Renal pelvis (tissue), 4 donors: ENCODE data around the gene ADAP1. TPM values are rescaled to one million over a fixed set of nuclear protein-coding genes. Genes with fewer than 3 reads are reported as not detected.

Experiments used
- DNase-seq: peaks from one replicate; pipeline ENCODE4 v3.0.0-alpha.2; 2013
- polyA plus RNA-seq, 3 donors: library from polyadenylated mRNA; unstranded; fragments of 120-200 nt; gene quantifications; one replicate each; pipeline ENCODE4 v1.2.1, GENCODE V29; 2013; ENCODE audit not compliant: insufficient read length in 3 of 3

Gene ADAP1
- polyA plus RNA-seq, 3 donors, result 13.6 to 22.9 (median 17.3) TPM

DNA sequence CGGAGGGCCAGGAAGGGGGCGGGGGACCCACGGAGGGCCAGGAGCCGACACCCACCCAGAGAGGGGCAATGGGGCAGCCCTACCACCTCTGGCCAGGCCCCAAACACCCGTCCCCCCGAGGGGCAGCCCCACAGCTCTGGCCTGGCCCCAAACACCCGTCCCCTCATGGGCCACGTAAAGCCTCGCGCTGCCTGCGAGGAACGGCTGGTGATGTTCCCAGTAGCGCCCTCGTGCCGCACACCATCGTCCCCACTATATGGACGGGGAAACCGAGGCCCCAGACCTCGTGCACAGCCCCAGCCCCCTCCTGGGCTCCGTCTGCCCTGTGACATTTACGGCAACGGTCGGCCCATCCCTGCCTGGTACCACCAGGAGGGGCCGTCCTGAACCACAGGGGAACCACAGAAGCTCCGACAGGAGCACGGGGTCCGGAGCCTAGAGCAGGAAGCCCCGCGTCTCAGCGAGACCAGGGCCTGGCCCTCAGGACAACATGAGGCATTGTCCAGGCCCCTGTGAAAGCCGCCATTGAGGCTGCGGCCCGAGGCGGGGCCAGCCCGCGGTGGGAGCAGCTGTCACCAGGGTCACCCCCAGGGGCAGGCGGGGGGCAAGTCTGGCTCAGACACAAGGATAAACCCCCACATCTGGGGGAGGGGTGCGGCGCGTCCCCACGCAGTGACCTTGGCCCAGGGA, 42.5 kb downstream of the ADAP1 start:
- no peak for DNase-seq

DNA sequence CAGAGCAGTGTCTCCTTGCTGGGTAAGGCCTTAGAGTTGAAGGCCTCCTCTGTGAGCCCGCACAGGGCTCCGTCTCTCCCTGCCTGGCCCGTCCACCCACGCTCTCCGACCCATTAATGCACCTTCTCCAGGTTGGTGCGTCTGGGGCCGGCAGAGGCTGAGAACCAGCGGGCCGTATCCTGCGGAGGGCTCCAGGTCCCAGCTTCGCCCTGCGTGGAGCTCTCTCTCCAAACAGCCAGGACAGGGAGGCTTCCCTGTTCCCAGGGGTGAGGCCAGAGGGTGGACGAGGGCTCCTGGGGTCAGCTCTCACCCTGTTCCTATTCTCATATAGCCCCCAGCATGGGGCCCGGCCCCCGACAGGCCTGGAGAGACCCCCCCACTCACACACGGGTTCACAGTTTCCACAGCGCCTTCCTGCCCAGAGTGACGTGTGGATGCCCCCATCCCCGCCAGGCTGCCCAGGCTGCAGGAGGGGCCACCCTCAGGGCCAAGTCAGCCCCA, 43.5 kb downstream of the ADAP1 start:
- no peak for DNase-seq

DNA sequence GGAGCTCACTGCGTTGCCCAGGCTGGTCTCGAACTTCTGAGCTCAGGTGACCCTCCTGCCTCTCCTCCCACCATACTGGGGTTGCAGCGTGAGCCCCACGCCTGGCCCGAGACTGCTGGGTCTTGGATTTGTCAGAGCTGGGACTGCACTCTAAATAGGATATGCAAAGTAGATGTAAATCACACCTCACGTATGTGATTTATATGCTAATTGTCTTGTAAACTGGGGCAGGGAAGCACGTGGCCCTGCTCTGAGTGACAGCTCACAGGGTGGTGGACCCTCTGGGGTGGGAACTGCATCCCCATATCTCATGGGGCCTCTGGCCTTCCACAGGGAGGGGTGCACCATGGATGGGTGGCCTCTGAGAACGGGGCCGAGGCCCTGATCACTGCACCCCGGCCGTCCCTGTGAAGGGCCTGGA, 44.0 kb downstream of the ADAP1 start:
- no peak for DNase-seq

DNA sequence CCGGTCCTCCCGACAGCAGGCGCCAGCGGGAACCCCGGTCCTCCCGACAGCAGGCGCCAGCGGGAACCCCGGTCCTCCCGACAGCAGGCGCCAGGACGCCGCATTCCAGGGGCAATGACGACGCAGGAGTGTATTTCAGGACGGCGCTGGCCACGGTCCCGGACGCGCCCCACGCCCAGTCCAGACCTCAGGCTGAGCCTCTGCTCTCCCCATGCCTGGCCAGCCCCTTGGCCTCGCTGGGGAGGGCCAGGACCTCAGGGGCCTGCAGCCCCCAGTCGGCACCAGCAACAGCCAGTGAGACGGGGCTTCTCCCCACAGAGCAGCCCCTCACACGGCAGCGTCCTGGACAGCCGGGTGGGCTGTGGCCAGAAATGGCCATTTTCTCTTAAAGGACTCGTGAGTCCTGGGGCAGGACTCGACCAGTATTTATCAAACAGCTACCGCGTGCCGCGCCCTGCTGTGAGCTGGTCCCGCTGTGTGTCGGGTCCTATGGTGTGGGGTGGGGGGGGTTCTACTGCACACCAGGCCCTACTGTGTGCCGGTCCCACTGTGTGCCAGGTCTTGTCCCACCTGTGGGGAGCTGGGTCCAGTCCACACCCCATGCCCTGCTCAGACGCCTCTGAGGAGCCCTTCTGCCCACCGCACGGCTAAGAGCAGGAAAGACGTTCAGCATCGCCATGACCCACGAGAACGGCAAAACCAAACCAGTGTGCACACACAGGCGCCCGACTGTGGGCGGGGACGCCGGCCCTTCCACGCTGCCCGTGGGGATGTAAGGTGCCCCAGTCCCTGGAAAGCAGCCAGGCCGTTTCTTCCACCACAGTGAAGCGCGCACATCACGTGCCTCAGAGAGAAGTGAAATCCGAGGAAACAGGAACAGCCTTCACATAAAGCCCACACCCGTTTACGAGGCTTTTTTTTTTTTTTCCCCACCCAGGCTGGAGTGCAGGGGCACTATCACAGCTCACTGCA, 44.8 kb downstream of the ADAP1 start:
- DNase-seq, result no peak

DNA sequence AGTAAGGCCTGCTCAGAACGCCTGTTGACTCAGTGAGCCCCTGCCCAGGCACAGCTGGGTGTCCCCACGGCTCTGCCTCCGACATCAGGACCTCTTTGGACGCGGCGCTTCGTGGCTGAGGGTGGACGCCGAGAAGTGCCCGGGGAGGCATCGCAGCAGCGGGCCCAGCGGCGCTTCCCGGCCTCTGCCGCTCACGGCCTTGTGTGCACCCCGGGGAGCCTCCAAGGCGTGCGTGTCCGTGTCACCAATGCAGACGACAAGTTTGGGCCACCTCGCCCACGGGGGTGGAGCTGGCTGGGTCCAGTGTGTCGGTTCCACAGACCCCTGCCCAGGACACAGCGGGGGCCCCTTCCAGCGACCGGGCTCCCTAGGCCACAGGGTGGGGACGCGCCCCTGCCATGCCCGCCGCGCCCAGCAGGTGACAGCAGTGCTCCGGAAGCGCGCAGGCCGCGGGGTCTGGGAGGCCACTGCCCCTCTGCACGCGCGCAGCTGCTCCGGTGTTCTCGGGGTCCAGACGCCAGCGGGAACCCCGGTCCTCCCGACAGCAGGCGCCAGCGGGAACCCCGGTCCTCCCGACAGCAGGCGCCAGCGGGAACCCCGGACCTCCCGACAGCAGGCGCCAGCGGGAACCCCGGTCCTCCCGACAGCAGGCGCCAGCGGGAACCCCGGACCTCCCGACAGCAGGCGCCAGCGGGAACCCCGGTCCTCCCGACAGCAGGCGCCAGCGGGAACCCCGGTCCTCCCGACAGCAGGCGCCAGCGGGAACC, 45.7 kb downstream of the ADAP1 start:
- DNase-seq, result peak; percentile 45

DNA sequence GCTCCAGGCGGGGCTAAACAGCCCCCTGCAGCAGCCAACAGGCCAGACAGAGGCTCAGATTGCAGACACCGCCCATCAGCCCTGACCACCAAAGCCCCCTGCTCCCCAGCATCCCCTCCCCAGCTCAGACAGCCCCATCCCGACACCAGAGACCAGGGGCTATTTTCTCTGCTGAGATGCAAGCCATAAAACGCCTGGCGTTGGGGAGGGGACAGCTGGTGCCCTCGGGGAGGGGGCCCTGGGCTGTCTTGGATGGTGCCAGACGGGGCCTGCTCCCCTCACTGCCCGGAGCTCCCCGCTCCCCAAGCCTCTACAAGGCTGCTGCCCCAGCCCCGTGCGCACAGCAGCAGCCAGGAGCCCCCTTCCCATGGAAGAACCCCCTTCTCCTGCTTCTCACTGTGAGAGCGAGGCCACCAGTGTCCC, 46.3 kb downstream of the ADAP1 start:
- DNase-seq, result no peak

DNA sequence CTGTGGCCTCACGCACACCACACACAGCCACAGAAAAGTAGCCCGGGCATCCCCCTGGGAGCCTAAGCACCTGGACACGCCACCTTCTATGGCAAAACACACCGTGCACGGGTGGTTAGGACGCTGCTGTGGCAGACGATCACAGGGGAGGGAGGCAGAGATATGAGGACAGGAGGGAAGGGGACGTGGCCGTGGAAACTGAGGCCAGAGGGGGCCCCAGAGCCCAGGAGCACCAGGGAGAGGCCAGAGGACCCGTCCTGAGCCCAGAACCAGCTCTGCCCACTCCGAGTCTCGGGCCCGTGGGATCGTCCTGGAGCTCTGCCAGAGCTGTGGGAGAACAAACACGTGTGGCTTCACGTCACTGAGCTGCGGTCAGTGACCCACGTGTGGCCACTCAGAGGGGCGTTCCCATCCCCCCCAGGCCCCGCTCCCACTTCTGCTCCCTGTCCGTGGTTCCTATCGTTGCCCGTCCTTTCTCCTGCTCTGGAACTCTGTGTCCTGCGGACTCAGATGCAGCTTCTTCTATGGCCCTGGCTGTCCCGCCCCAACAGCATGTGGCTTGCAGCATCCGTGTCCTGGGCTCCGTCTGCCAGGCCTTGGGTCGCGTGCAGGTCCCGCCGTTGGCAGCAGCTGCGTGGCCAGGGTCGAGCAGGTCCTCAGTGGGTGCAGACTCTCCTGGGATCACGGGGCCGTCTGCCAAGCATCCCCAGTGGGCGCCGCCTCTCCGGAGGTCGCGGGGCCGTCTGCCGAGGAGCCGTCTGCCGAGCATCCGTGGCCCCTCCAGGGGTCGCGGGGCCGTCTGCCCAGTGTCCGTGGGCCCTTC, 47.1 kb downstream of the ADAP1 start:
- DNase-seq, result no peak

DNA sequence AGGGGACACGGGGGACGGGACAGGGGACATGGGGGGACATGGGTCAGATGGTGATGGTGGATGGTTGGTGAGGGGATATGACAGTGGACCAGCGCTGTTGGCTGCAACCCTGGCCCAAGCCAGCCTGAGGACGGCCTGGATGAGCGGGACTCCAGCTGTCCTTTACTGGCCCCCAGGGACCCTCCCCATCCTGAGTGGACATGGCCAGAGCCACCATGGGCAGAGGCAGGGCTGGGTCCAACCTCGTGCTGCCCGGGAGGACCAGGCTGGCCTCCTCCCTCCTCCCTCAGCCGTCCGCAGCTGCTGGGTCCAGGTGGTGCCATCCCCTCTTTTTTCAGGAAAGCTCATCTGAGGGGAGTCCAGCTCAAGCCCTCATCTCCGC, 47.7 kb downstream of the ADAP1 start:
- DNase-seq, result no peak

DNA sequence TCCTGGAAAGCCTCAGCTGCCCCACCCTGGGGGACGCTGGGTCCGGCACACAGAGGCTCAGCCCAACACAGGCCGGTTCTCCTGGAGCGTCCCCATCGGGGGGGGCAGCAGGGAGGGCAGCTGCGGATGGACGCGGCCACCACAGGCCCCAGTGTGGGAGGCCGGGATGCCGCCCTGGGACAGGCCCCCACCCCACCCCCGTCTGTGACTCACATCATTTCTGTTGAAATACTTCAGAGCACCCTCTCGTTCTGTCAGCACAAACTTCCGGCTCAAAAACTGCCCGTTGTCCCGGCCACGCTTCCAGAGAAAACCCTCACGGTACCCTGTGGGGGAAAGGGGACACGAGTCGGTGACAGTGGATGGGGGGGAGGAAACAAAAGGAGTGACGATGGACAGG, 49.6 kb downstream of the ADAP1 start:
- DNase-seq, result no peak

DNA sequence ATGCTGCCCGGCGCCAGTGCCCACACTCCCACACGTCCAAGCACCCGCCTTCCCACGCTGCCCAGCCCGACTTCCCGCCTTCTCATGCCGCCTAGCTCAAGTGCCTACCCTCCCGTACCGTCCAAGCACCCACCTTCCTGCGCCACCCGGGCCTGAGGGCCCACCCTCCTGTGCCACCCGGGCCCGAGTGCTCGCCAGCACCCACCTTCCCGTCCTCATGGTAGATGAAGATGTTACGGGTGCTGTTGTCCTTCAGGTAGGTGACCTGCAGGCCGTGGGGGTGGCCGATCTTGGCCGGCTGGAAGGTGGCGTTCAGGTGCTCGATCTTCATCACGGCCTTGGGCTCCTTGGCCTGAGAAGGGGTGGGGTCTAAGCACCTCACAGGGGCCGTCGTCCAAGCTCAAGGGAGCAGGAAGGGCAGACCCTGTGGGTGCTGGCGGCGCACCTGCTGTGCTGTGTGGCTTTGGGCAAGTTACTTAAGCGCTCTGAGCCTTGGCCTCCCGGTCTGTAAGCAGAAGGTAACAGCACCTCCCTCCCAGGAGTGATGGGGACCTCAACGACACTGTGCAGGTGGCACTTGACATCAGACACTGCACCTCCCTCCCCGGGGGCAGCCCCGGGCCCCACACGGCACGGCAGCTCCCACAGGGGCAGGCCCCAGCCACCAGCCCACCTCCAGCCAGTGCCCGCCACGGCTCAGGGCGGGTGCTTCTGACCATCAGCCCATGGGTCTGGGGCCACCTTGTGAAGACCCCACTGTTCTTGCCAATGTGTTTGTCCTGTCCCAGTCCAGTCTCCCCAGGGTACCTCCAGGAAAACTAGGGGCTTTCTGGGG, 50.3 kb downstream of the ADAP1 start:
- DNase-seq, result no peak

DNA sequence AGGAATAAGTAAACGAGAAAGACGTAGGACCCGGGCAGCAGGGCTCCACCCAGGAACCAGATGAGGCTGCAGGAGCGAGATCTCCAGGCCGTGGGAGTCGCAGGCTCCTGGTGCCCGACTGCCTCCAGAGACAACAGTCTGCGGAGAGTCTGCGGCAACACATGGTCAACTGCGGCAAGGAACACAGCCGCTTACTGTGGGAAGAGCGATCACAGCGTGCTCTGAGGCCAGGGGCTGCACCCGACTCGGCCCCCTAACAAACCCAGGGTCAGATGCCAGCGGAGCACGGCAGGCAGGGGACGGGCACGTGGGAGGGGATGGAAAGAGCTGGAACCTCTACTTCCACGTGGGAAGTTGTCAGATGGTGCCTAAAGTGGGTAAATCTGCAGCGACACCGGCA, 51.5 kb downstream of the ADAP1 start:
- no peak for DNase-seq

DNA sequence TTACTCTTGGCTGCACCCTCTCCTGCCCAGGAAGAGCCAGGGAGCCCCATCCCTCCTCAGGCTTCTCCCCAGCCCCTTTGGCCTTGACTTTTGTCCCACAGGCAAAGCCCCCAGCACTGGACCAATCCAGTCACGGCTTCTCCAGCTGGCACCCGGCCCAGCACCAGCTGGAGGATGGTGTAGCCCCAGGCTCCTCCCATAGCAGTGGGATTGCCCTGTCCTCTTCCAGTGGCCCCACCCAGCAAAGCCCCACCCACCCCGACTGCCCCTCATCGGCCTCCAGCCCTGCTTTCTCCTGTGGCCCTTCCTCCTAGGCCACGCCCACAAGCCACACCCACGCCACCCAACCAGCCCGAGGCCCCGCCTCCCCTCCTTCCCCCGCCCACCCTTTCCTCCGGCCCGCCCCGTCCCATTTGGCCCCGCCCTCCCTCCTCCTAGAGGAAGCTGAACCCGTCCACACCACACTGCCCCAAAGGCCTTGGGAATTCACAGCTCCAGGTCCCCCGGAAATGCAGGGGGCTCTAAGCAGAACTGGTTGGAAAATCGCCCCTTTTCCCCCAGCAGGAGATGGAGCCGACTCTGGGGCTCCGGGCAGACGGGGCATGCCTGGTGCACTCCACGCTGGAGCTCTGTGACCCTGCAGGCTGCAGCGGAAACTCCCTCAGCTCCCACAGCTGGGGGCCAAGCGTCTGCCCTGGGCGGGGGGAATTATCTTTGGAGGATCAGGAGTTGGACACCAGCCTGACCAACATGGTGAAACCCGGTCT, 52.9 kb downstream of the ADAP1 start:
- peak; percentile 52 for DNase-seq

DNA sequence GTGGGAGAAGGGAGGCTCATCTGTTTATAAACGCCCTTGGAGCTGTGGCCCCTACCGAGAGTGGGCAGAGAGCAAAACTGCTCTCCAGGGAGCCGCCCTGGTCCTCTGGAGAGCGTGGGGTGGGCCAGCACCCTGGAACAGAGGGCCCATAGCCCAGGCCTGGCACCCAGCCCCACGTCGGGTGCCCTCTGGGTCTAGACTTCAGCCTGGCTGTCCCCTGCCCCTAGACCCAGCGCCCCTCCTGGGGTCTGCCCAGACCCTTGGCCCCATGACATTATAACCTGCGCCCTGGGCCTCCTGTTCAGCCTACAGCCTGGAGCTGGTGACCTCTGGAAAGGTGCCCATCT, 53.5 kb downstream of the ADAP1 start:
- DNase-seq, result no peak

DNA sequence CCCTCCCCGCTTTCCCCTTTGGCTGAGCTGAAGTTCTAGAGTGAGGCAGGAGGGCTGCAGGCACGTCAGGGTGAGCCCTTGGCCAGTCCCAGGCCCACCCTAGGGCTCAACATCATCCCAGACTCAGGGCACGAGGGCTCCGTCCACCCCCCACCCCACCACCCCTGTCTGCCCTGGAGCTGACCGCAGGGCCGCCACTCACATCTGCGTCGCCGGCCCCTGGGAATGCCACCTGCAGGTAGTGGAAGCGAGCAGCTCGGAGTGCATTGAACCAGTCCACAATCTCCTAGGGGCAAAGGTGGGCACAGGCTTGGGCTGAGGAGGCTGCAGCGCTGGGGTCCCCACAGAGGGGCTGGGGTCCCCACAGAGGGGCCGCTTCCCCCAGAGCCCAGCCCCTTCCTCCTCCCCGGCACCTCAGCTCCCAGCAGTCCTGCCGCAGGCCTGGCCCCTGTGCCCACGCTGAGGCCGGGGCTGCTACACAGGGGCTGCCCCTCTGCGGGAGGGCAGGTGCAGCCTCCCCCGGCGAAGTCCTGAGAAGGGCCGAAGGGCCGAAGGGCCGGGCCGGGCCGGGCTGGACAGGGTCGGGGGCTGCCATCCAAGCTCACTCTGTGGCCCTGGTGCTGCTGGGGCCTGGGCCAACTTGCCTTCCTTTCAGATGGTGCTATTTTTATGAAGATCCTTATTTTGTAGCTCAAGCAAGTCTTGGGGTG, 54.0 kb downstream of the ADAP1 start:
- no peak for DNase-seq

DNA sequence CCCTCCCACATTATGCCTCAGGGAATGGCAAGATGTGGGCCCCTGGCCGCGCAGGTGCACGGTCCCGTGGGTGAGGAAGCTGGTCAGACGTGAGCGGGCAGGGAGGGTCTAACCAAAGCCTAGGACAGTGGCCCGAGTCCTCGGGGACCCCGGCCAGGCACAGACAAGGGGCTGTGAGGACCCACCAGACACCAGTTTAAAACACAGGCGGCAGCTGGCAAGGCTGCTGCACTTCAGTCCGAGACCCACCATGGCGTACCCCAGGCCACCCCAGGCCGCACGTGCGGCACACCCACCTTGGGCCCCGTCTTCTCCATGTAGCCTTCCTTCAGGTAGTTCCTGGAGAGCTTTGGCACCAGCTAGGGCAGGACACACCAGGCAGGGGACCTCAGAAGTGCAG, 54.7 kb downstream of the ADAP1 start:
- DNase-seq, result no peak

DNA sequence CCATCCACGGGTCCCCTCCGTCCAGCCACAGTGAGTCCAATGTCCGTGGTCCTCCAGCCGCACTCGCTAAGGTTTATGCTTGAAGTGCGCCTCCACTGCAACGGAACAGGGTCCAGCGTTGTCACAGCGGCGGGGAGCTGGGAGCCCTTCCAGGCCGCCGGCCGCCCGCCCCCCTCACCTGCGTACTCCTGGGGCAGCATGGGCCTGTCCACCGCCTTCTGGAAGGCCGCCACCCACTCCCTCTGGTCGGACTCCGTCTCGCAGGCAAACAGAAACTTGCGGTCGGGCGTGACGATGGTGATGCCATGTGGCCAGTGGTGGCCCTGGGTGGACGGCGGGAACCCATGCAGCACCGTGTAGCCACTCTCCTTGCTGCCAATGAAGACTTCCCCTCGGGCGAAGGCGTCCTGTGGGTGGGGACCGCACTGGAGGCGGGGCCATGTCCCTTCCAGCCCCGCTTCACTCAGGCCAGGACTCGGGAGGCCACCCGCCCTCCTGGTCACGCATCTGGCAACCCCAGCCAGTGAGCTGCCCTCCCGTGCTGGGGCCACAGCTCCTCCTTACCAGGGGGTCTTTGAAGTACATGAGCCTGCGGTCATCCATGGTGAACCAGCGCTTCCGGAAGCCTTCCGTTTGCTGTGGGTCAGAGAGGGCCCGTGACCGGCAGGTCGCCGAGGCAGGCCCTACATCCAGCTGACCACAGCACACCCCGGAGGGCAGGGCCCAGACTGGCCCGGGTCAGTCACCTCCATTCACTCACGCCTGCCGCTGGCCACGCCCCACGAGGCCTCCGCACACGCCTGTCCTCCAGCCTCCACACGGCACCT, 55.4 kb downstream of the ADAP1 start:
- DNase-seq, result no peak

DNA sequence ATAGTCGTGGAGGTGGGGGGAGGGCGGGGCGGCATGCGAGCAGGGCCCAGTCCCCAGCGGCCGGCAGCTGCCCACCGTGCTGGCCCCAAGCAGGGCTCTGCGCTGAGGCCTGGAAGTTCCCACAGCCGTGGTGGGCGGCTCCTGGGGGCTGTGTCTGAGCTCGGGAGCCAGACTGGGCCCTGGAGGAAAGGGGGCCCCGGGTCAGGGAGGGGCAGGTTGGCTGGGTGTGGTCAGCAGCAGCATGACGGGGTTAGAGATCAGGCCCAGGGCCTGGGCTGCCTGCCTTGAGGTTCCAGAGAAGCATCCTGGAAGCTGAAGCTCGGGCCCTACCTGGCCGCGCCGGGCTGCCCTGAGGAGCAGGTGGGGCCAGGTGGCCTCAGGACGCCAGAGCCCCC, 56.0 kb downstream of the ADAP1 start:
- DNase-seq, result no peak

DNA sequence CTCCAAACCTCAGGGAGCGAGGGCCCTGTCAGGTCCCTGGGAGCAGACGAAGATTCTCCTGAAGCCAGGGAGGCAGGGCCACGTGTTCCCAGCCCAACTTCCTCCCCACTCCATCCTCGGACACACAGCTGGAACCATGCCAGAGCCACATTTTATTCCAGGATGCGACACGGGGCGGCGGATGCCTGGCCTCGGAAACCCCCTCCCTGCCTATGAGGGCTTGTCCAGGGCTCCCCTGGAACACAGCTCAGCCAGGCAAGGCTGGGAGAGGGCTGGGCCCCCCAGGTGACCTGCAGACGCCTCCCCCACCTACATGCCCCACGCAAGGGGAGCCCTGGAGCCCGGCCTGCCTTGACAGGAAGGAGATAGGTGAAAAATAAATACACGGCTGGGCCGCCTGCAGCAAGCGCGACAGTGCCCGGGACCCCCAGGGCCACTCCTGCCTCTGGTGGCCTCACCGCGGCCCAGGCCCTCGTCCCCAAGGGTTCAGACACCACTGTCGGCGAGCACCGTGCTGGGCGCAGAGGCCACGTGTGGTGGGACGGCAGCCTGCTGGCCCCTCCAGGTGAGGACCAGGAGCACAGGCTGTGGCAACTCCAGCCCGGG, 56.6 kb downstream of the ADAP1 start:
- peak; percentile 48 for DNase-seq
